Mesodermal cell (in vitro differentiated cells): Measurements from ENCODE around the gene CCRL2.
"Not testable (repeated sequence)": the region's sequence is repeated elsewhere in the genome, so short reads cannot be mapped to it uniquely, and the experiment has no call there.

Experiments used
- H3K27ac ChIP-seq: 2 replicates; pipeline ENCODE4 v1.7.0; 2013; ENCODE audit warnings: mild to moderate bottlenecking, low read depth, low read length, moderate library complexity; ENCODE audit not compliant: severe bottlenecking
- H3K36me3 ChIP-seq: 2 replicates; pipeline ENCODE4 v1.7.1; 2013; ENCODE audit warnings: mild to moderate bottlenecking, low read length, moderate library complexity; ENCODE audit not compliant: control insufficient read depth, insufficient read depth
- H3K4me1 ChIP-seq: one replicate; pipeline ENCODE4 v1.7.1; 2013; ENCODE audit warnings: mild to moderate bottlenecking, low read length; ENCODE audit not compliant: insufficient read depth, control insufficient read depth, poor library complexity, severe bottlenecking
- H3K4me3 ChIP-seq: 2 replicates; pipeline ENCODE4 v1.7.0; 2013; ENCODE audit warnings: low read length, control low read depth, mild to moderate bottlenecking; ENCODE audit not compliant: insufficient read depth, poor library complexity, severe bottlenecking; ENCODE audit errors: extremely low read depth
- H3K9me3 ChIP-seq: 2 replicates; pipeline ENCODE4 v1.7.1; 2013; ENCODE audit warnings: mild to moderate bottlenecking, low read length, moderate library complexity; ENCODE audit not compliant: control insufficient read depth
- WGBS, 2 experiments: methylation state at CpG; one replicate each; pipeline ENCODE4 v1.1.5; 2013; ENCODE audit warnings: missing lambda C conversion rate in 2 of 2; ENCODE audit not compliant: insufficient coverage in 2 of 2; 5-methylcytosine and 5-hydroxymethylcytosine counted together

Gene CCRL2

DNA sequence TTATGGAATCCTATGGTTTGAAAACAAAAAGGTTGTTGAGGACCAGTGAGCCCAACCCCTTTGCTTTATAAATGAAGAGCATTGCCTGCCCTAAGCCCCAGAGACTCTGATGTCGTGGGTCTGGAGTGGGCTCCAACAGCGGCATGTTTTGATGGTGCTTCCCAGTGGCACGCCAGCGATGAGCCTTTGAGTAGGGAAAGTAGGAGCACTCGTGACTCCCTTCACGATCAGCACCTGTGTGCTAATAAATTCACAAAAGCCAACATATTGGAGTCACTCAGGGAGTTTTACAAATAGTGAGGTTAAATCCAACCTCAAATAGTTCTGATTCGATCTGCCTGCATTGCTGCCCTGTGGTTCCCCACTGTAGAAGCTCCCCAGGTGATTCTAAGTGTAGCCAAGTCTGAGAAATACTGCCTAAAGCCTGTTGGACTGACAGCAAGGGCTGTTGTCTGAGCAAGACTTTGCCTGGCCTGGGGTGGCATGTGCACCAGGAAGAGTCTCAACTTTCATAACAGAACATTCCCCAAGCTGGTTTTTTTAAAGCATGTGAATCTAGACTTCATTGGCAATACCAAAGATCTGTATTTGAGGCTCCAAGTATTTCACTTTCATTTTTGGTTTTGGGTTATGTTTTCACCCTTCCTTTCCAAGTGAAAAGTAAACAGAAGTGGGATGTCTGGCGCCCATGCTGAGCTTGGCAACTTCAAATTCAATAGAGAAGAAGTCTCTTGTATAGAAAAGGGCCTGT lies 26.4 kb upstream of the CCRL2 start:
- Histone ChIP-seq H3K4me1 (peaks cover 2% of the 10 kb centered on the region), H3K36me3 (no peaks in the 10 kb centered on the region), H3K4me3 (no peak overlapping the region), H3K27ac (no peak overlapping the region), H3K9me3 (no peaks in the 10 kb centered on the region)
- 63 to 64% methylated on average over 3 to 6 of the region's 8 CpGs for WGBS, 2 experiments

DNA sequence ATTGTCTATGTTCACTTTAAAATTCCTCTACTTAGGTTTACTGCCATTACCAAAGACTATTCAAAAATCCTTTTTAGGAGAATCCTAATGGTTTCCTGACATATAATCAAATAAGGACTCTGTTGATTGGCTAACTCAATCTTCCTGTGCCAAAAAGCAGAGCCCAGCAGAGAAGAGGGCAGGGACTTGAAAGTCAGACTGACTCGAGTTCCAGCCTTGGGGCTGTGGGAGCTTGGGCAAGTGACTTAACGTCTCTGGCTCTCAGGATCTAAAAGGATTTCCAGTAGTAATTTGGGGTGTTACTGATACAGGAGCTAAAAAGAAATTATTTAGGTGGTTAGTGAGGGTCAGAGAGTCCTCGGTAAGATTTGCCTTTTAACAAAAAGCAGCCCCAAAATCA lies 25.4 kb upstream of the CCRL2 start:
- Histone ChIP-seq H3K4me3 (no peak overlapping the region), H3K4me1 (peaks cover 7% of the 10 kb centered on the region), H3K27ac (no peak overlapping the region), H3K9me3 (no peaks in the 10 kb centered on the region), H3K36me3 (no peaks in the 10 kb centered on the region)
- 68 to 91% methylated on average over 2 to 3 of the region's 3 CpGs for WGBS, 2 experiments

DNA sequence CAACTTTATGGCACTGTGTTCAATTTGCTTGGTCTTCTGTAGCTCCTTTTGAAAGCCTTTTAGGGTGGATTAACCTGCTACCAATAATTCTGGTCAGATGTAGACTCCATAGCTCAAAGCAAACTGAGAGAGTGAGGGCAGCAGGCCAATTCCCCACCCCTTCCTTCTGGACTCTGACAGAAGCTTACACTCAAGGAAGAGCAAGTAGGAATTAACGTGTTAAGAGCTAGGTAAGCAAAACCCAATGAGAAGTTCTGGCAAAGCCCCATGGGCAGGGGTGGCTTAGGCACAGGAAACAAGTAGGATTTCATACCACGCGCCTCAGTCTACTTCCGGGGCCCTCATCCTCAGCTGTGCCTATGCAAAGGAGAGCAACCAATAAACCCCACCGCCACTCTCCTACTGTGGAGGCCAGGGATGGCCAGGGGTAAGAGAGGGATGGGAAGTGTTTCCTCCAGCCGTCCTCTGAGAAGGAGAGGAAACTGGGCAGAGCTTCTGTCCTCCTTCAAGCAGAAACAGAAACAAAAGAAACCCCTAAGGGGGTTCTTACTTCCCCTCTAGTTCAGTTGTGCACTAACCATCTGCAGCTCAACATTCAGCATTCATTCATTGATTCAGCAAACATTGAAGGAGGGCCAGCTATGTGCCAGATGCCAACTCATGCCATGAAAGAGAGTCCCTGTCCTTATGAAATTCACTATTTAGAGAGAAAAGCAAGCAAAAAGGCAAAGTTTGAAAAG lies 23.7 kb upstream of the CCRL2 start:
- H3K4me3 ChIP-seq: no peak overlapping the region
- H3K9me3 ChIP-seq: peaks cover 11% of the 10 kb centered on the region
- H3K27ac ChIP-seq: no peak overlapping the region
- H3K4me1 ChIP-seq: peaks cover 7% of the 10 kb centered on the region
- H3K36me3 ChIP-seq: no peaks in the 10 kb centered on the region
- 93 to 100% methylated on average over 3 of the region's 6 CpGs for WGBS, 2 experiments

DNA sequence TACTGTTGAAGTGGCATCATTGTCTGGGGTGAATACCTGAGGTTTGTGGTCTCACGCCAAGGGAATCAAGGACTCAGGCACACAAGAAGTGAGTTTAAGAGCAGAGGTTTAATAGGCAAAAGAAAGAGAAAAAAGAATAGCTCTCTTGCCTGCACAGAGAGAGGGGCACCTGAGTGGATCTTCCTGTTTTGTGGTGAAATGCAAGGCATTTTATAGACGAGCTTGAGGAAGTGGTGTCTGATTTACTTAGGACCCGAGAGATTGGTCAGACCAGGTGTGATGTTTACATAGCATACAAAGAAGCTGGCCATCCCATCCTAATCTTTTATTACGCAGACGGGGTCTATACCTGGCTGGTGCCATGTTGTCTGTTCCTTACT lies 23.1 kb upstream of the CCRL2 start:
- Histone ChIP-seq H3K4me3 (no peak overlapping the region), H3K4me1 (peaks cover 7% of the 10 kb centered on the region), H3K9me3 (peaks cover 11% of the 10 kb centered on the region), H3K27ac (no peak overlapping the region), H3K36me3 (no peaks in the 10 kb centered on the region)
- 91 to 96% methylated on average over 5 of the region's 5 CpGs for WGBS, 2 experiments

DNA sequence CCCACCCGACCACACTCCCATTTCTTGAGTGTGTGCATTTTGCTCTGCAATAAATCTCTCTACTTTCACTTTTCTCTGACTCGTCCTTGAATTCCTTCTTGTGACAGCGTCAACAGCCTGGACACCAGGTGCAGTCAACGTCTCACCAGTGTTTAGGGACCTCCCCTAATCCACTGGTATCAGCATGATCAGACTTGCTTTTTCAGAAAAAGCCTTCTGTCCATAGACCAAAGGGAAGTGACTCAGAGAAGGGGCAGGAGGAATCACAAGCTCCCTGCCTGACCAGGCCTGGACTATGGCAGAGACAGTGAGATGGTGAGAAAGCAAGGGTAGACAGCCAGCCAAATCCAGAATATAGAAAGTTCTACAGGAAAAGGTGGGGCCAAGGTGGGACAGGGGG lies 20.9 kb upstream of the CCRL2 start:
- Histone ChIP-seq H3K4me3 (no peak overlapping the region), H3K27ac (no peak overlapping the region), H3K9me3 (peaks cover 11% of the 10 kb centered on the region), H3K36me3 (no peaks in the 10 kb centered on the region), H3K4me1 (peaks cover 5% of the 10 kb centered on the region)
- 77 to 88% methylated on average over 4 of the region's 4 CpGs for WGBS, 2 experiments

DNA sequence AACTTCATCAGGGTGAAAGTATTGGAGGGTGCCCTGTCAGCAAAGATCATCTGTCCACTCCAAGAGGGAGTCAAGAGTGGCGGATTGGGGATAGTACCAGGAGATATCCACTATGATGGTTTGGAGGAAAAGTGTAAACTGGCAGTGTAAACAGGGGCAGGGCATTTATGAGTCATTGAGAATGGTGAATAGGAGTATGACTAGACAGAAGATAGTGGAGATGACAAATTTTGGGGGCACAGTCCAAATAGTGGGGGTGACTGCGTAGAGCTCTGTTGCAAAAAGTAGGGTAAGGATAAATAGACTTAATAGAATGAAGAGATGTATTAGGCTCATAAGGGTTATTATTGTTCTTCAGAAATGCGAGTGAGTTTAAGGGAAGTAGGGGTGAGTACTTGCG lies 18.2 kb upstream of the CCRL2 start:
- H3K27ac ChIP-seq, H3K4me3 ChIP-seq, H3K4me1 ChIP-seq, H3K36me3 ChIP-seq: not testable (repeated sequence)
- WGBS, 2 experiments: 97 to 98% methylated on average over 4 of the region's 4 CpGs
- H3K9me3 ChIP-seq: peaks cover 11% of the 10 kb centered on the region

DNA sequence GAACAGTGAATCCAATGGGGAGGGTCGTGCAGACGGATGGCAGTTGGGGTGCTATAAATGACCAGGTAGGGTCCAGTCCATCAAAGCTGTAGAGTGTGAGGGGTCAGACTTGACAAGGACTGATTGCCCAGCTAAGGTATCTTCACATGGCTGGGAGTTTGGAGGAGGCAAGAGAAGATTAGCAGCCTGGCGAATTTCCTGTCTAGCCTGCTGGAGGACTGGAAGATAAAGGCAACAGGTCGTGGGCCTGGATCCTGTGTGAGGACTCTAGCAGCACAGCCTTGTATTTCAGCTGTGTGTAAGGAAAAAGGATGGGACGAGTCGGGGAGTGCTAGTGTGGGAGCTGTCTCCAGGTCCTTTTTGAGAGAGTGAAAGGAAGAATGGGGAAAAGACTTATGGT lies 17.8 kb upstream of the CCRL2 start:
- Histone ChIP-seq H3K9me3 (peaks cover 11% of the 10 kb centered on the region), H3K4me3 (no peak overlapping the region), H3K4me1 (peaks cover 5% of the 10 kb centered on the region), H3K27ac (no peak overlapping the region), H3K36me3 (no peaks in the 10 kb centered on the region)
- WGBS, 2 experiments: 81 to 82% methylated on average over 6 of the region's 6 CpGs

DNA sequence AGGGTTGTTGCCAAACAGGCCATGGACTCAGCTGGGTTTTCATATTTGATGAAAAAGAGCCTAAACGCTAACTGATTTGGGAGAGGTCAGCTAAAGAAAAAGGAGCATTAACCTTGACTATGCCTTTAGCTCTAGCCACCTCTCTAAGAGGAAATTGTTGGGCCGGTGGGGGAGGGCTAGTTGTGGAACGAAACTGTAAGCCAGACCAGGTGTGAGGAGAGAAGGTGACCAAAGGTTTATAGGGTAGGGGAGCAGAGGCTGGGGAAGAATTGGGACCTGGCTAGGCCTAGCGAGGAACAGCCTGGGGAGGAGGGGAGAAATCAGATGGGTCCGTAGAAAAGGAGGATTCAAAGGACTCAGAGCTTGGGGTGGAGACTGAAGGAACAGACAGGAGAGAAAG lies 15.5 kb upstream of the CCRL2 start:
- H3K4me1 ChIP-seq, H3K27ac ChIP-seq, H3K36me3 ChIP-seq, H3K4me3 ChIP-seq: not testable (repeated sequence)
- 93 to 95% methylated on average over 3 to 4 of the region's 5 CpGs for WGBS, 2 experiments
- H3K9me3 ChIP-seq: peaks cover 11% of the 10 kb centered on the region

DNA sequence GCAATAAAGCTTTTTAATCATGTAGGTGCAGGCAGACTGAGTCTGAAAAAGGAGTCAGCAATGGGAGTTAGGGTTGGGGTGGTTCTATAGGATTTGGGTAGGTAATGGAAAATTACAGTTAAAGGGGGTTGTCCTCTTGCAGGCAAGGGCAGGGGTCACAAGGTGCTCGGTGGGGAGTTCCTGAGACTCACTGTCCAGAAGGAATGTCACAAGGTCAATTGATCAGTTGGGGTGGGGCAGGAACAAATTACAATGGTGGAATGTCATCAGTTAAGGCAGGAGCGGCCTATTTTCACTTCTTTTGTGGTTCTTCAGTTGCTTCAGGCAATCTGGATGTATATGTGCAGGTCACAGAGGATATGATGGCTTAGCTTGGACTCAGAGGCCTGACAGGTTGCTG lies 14.0 kb upstream of the CCRL2 start:
- Histone ChIP-seq H3K36me3 (no peaks in the 10 kb centered on the region), H3K9me3 (peaks cover 2% of the 10 kb centered on the region), H3K27ac (no peak overlapping the region), H3K4me1 (no peaks in the 10 kb centered on the region), H3K4me3 (no peak overlapping the region)
- 88 to 100% methylated on average over 1 to 2 of the region's 2 CpGs for WGBS, 2 experiments

DNA sequence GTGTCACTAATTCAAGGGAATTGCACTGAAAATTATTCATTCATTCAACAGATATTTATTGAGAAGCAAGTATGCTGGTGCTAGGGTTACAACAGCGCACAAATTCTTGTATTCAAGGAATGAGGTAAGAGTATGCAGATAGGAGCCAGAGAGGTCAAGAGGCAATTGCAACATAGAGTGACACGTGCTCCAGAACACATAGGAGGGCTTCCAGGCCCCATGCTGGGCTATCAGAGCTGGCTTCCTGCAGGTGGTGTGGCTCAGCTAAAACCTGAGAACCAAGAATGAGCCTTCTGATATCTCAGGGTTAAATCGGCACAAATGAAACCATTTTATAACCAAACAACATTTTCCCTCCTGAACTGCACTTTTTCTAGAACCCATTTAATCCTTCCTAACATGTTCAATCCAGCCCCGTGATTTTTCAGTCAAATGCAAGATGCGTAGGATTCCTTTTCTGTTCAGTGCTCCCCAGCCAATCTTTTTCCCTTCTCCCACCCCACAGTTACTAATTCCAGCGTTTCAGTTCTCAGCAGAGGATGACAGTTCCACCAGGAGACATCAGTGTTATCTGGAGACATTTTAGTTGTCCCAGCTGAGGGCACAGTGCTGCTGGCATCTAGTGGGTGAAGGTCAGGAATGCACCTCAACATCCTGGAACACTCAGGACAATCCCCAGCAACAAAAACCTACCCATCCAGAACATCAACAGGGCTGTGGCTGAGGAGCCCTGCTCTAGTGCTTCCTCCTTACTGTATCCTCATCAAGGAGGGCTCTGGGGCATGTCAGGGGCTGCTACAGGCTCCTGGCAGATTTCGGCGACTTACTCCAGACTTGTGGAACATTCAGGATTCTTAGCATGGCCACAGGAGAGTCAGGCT lies 13.3 kb upstream of the CCRL2 start:
- Histone ChIP-seq H3K9me3 (no peaks in the 10 kb centered on the region), H3K27ac (no peak overlapping the region), H3K36me3 (no peaks in the 10 kb centered on the region), H3K4me3 (no peak overlapping the region), H3K4me1 (peaks cover 1% of the 10 kb centered on the region)
- 73 to 77% methylated on average over 6 of the region's 8 CpGs for WGBS, 2 experiments
